GM19025 (cell line): Measurements from ENCODE around the gene OR1J2.
"Not testable (repeated sequence)": the region's sequence is repeated elsewhere in the genome, so short reads cannot be mapped to it uniquely, and the experiment has no call there.

Source experiments
- ATAC-seq: cut with Tn5 transposase; IDR thresholded peaks from one replicate; pipeline ENCODE4 v1.9.1; 2021; ENCODE audit warnings: mild to moderate bottlenecking, low read depth, moderate library complexity; ENCODE audit not compliant: unreplicated experiment

OR1J2 gene

DNA sequence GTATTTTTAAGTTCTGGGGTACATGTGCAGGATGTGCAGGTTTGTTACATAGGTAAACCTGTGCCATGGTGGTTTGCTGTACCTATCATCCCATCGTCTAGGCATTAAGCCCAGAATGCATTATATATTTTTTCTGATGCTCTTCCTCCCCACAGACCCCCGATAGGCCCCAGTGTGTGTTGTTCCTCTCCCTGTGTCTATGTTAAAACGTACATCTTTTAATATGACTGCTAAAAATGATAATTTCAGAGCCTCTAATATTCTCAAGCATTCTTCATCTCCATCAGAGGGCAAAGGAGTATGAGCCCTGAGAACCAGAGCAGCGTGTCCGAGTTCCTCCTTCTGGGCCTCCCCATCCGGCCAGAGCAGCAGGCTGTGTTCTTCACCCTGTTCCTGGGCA lies at the start of gene OR1J2:
Gene OR1J2, plus strand, starts transcription at position 301 of the 400 bp plus-strand sequence. Its CDS starts 0 bp downstream, at position 301.
- no peak for ATAC-seq

GRCh38 chr9:122463828-122464632 lies 46.6 kb upstream of the OR1J2 start:
- ATAC-seq = peak; percentile 68

DNA sequence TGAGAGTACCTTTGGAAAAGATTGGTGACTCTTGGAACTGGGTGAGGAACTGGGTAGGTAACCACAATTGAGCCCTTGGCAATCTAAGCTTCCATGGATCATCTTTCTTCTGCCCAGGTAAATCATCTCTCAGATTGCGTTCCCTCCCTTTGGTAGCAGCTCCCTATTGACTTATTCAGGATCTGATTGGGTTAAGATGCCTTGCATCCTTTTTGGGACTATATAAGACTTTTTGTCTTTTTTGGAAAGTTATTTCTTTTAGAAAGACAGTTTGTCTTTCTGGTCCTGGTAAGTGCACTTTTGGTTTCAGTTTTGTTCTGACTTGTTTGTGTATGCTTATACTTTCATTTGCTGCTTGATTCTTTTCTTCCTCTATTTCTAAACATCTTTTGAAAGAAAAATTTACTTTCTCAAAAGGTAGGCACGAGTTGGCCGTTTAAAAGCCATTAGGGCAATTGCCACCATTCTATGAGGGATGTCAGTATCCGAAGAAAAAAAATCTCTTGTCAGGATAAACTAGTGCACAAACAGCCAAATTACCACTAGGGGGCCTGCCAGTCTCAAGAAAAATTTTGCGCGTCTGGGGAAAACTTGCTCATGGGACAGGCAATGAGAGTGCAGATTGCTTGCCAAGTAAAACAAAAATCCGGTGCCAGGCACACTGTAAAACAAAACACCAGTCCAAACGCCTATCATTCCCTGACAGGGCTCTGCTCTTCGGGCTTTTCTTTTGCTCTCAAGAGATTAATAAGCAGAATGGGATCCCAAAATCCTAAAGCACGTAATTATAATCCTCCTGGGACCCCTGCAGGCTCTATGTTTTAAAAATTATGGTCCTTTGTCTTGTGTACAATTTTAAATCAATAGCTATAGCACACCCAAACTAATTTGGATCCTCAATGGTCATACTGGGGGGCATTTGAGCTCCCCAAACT lies 45.7 kb upstream of the OR1J2 start:
- peak; percentile 39 for ATAC-seq

- ATAC-seq = no peak
These were observed 44.1 kb upstream of the OR1J2 start for GRCh38 chr9:122466456-122466855.

DNA sequence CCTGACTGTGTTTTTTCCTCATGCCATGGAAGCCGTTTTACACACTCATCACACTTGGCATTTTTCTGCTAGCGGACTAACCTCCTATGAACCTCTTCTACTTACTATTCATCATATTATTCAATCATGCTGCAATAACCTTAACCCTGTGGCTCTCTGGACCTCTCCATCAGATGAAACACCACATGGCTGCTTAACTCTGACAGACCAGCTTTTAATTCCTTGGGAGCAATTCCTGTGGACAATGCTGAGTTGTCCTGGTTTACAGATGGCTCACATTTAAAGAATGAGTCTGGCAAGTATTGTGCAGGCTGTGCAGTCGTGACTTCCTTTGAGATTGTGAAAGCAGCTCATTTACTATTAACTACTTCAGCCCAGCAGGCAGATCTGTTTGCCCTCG lies 41.9 kb upstream of the OR1J2 start:
- no peak for ATAC-seq

GRCh38 chr9:122474561-122474960 lies 36.0 kb upstream of the OR1J2 start:
- ATAC-seq = no peak

- no peak for ATAC-seq
These were observed 34.9 kb upstream of the OR1J2 start for GRCh38 chr9:122475717-122476116.

- no peak for ATAC-seq
These were observed 33.3 kb upstream of the OR1J2 start for GRCh38 chr9:122477346-122477745.

DNA sequence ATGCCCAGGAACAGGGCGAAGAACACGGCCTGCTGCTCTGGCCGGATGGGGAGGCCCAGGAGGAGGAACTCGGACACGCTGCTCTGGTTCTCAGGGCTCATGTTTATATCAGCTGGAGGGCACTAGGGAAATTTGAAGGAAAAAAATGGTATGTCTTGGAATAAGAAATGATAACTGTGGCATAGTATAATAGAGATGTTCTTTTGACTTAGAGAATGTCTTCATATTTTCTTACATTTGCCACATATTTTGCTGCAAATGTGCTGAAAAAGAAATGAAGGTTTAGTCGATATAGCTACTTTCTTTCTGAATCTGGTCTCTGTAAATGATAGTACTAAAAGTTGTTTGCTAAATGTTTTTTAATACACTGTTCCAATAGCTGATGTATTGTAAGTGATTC lies 32.8 kb upstream of the OR1J2 start, which contains the start of gene OR1J1:
Gene OR1J1, minus strand, starts transcription at position 101 of the 400 bp plus-strand sequence. Its CDS starts 0 bp downstream, at position 101.
- ATAC-seq = no peak

GRCh38 chr9:122479062-122479461 lies 31.5 kb upstream of the OR1J2 start:
- ATAC-seq = no peak

GRCh38 chr9:122498883-122499288 lies 11.7 kb upstream of the OR1J2 start:
- ATAC-seq = no peak

DNA sequence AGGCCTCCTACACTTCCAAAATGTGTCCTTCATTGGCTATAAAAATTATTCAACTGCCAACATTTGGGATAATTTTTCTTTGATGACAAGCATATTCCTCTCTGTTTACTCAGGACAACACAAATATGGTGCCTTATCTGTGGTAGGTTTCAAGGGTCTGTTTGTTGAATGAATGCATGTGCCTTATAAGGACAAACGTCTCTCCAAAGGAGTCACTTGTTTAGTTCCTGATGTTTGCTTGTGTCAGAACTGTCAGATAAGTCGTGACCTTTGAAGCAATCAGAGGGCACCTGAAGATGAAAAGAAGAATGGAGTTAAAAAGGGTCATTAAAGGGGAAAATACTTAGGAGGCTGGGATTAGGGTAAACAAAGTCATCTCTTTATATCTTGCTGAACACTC lies 3.6 kb upstream of the OR1J2 start:
- ATAC-seq = no peak

DNA sequence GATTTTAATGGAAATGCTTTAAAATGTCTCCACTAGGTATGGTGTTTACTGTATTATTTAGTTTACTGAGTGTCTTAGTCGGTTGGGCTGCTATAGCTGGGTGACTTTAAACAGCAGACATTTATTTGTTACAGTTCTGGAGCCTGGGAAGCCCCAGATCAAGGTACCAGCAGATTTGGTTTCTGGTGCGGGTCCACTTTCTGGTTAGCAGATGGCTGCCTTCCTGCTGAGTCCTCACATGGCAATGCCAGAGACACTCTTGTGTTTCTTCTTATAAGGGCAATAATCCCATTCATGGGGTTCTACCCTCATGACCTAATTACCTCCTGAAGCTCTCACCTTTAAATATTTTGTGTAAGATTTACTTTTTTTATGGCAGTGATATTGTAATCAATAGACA lies 7.6 kb downstream of the OR1J2 start:
- ATAC-seq = no peak

DNA sequence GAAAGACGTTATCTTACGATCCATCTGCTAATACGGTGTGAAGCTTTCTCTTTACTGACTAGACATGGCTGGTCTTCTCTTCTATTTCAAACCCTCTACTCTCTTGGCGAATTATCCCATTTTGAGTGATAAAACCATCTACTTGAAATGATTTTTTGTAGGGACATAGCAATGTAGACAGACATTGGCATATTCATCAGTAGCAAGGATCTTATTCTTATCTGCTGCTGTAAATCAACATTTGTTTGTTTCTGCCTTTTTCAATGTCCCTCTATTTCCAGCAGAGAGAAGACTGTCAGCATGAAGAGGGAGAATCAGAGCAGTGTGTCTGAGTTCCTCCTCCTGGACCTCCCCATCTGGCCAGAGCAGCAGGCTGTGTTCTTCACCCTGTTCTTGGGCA lies 8.2 kb downstream of the OR1J2 start, which contains the start of gene OR1J4:
Gene OR1J4, plus strand, starts transcription at position 301 of the 400 bp plus-strand sequence. Its CDS starts 0 bp downstream, at position 301.
- no peak for ATAC-seq

GRCh38 chr9:122519376-122519775 lies 8.8 kb downstream of the OR1J2 start:
- ATAC-seq = no peak

- ATAC-seq = no peak
These were observed 16.0 kb downstream of the OR1J2 start for GRCh38 chr9:122526602-122527001.

- ATAC-seq = no peak
These were observed 16.6 kb downstream of the OR1J2 start, which contains the start of gene OR1N1 for GRCh38 chr9:122527193-122527592. TSS of gene OR1N1 (minus strand) at chr9:122527293. CDS start at chr9:122527293, 0 bp downstream.

- ATAC-seq = not testable (repeated sequence)
These were observed 20.6 kb downstream of the OR1J2 start for GRCh38 chr9:122531157-122531556.

DNA sequence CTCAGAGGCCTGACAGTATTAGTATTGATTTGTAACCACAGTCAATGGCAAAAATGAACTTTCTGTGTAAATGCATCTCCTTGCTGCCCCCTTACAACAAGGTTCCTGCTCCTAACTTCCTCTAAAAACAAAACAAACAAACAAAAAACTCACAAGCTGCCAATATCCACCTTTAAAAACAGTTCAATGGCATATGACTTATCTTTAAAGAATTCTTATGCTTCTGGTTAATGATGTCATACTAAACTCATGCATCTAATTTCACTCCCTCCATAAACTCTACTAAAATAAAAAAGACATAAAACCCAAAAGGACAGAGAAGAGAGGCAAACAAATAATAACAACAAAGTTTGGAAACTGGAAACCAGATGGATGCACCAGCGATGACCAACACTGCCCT lies 25.5 kb downstream of the OR1J2 start:
- no peak for ATAC-seq

DNA sequence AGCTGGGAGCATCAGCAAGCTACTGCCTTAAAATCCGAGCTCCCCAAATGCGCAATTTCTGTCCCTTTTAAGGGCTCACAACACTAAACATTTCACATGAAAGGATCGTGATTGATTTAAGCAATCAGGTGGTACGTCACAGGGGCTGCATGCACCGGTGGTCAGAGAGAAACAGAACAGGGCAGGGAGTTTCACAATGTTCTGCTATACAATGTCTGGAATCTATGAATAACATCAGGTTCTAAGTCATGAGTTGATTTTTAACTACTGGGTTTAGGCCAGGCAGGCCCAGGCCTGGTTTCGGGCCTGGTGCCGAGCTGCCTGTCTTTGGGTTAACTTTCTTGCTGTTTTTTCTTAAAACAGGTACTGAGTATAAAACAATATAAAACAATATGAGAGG lies 26.5 kb downstream of the OR1J2 start:
- not testable (repeated sequence) for ATAC-seq

DNA sequence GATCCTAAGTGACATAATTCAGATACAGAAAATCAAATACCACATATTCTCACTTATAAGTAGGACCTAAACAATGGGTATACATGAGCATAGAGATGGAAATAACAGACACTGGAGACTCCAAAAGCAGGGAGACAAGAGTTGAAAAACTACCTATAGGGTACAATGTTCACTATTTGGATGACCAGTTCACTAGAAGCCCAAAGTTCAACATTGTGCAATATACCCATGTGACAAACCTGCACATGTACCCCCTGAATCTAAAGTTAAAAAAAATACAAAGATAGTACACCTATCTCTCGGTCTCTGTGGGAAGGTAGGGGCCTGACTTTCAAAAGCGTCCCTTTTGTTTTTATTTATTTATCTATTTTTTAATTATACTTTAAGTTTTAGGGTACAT lies 28.2 kb downstream of the OR1J2 start:
- ATAC-seq = no peak
